Lung (tissue), 12 donors: Measurements from ENCODE around the gene ABR. TPM values are rescaled to one million over a fixed set of nuclear protein-coding genes. Genes with fewer than 3 reads are reported as not detected.

Experiments
- ATAC-seq: fragments of 200-7000 bp; cut with Tn5 transposase; one replicate; pipeline ENCODE4 v1.9.1; 2020; ENCODE audit warnings: moderate number of reproducible peaks; ENCODE audit not compliant: insufficient read depth, low FRiP score
- DNase-seq, 3 donors: peaks; one replicate each; pipeline ENCODE4 v3.0.0-alpha.2; 2013 to 2017
- H3K27ac ChIP-seq, 2 donors: one replicate each; pipeline ENCODE4 v1.5.1; 2013; ENCODE audit warnings: mild to moderate bottlenecking in 2 of 2, moderate library complexity in 2 of 2, control low read depth in 1 of 2, inconsistent platforms in 1 of 2, low read depth in 1 of 2, low read length in 1 of 2
- H3K27me3 ChIP-seq, 3 donors: one replicate each; pipeline ENCODE4 v1.5.1; 2013; ENCODE audit warnings: low read length in 2 of 3; ENCODE audit not compliant: control insufficient read depth in 3 of 3, insufficient read depth in 3 of 3
- H3K36me3 ChIP-seq, 4 donors: one replicate each; pipeline ENCODE4 v1.5.1; 2013; ENCODE audit warnings: low read length in 4 of 4, mild to moderate bottlenecking in 1 of 4, moderate library complexity in 1 of 4; ENCODE audit not compliant: control insufficient read depth in 4 of 4, insufficient read depth in 4 of 4
- H3K4me1 ChIP-seq, 5 donors: one replicate each; pipeline ENCODE4 v1.5.1; 2013; ENCODE audit warnings: low read length in 5 of 5, mild to moderate bottlenecking in 2 of 5, moderate library complexity in 1 of 5; ENCODE audit not compliant: control insufficient read depth in 5 of 5, insufficient read depth in 5 of 5
- H3K4me3 ChIP-seq: one replicate; pipeline ENCODE4 v1.5.1; 2013; ENCODE audit warnings: mild to moderate bottlenecking, control low read depth, moderate library complexity
- H3K9ac ChIP-seq, 2 donors: one replicate each; pipeline ENCODE4 v1.5.1; 2013; ENCODE audit warnings: low read length in 2 of 2, control low read depth in 1 of 2; ENCODE audit not compliant: insufficient read depth in 1 of 2
- H3K9me3 ChIP-seq, 4 donors: one replicate each; pipeline ENCODE4 v1.5.1; 2013; ENCODE audit warnings: low read length in 3 of 4, mild to moderate bottlenecking in 1 of 4, moderate library complexity in 1 of 4; ENCODE audit not compliant: control insufficient read depth in 4 of 4, insufficient read depth in 3 of 4
- WGBS, 2 donors: extraction: QIAGEN DNeasy Blood & Tissue Kit; methylation state at CpG; one replicate each; pipeline ENCODE4 v1.1.7; 2013; 5-methylcytosine and 5-hydroxymethylcytosine counted together
- polyA plus RNA-seq, 2 donors: library from polyadenylated mRNA; stranded (reverse); fragments of 200-250 nt; gene quantifications; one replicate each; pipeline ENCODE4 v1.2.1, GENCODE V29; 2013
- total RNA-seq, 2 donors: library from RNA; depleted of rRNA in 1 of 2; stranded (reverse); fragments of >200 nt in 1 of 2; gene quantifications; one replicate each; pipeline ENCODE4 v1.2.1, GENCODE V29; 2014 to 2021
- TF ChIP-seq, protein P1 (sequence below): IDR thresholded peaks from 2 replicates; pipeline ENCODE4 v1.5.1; 2012; ENCODE audit warnings: mild to moderate bottlenecking; ENCODE audit errors: control extremely low read depth, extremely low read depth
- donor health status: control.
- donor health status: control.
- donor health status: Bipolar disorder and iron deficiency.
- donor health status: healthy.
- donor health status: DM: yes; HTN: yes; CAD: no.

The ABR gene
- total and polyA plus RNA-seq, 4 donors, result 54.8 to 187 (median 70.2) TPM

DNA sequence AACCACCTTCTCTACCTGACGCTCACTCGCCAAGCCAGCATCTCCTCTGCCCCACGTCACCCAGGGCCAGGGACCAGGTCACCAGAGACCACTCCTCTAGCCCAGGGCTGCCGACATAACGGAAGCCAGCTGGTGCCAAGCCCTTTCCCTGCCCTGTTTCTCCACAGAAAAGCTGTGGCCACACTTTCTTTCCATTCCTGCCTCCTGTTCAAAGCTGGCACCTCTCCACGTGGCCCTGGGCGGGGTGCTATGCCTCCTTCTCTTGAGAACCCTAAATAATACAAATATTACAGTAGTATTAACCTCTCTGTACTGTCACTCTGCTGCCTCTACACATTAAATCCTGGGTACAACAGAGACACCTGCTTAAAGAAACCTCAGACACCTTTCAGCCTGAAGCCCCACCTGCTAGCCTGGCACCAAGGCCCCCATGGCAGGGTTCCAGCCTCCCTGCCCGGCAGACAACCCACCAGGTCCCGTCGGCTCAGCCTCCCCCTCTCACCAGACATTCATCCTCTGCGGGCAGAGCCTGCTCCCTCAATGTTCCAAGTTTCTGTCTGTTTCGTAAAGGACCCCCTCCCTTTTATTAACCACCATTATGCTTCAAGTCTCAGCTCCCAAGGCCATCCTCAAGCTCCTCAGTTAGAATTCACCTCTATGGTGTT is 120.5 kb downstream of the ABR start:
- ATAC-seq, result no peak
- Histone ChIP-seq H3K9ac (no peak overlapping the region), H3K27ac (no peak overlapping the region), H3K36me3 (peaks cover 5 to 50% (median 23%) of the 10 kb centered on the region in 4 donors), H3K4me1 (no peaks in the 10 kb centered on the region), H3K27me3 (no peaks in the 10 kb centered on the region), H3K4me3 (no peak overlapping the region), H3K9me3 (peaks cover 0 to 2% (median 0%) of the 10 kb centered on the region in 4 donors)
- TF ChIP-seq, protein P1, sequence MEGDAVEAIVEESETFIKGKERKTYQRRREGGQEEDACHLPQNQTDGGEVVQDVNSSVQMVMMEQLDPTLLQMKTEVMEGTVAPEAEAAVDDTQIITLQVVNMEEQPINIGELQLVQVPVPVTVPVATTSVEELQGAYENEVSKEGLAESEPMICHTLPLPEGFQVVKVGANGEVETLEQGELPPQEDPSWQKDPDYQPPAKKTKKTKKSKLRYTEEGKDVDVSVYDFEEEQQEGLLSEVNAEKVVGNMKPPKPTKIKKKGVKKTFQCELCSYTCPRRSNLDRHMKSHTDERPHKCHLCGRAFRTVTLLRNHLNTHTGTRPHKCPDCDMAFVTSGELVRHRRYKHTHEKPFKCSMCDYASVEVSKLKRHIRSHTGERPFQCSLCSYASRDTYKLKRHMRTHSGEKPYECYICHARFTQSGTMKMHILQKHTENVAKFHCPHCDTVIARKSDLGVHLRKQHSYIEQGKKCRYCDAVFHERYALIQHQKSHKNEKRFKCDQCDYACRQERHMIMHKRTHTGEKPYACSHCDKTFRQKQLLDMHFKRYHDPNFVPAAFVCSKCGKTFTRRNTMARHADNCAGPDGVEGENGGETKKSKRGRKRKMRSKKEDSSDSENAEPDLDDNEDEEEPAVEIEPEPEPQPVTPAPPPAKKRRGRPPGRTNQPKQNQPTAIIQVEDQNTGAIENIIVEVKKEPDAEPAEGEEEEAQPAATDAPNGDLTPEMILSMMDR, result no peak
- no peak for DNase-seq
- WGBS, 2 donors, result 93 to 99% methylated on average over 12 of the region's 12 CpGs

DNA sequence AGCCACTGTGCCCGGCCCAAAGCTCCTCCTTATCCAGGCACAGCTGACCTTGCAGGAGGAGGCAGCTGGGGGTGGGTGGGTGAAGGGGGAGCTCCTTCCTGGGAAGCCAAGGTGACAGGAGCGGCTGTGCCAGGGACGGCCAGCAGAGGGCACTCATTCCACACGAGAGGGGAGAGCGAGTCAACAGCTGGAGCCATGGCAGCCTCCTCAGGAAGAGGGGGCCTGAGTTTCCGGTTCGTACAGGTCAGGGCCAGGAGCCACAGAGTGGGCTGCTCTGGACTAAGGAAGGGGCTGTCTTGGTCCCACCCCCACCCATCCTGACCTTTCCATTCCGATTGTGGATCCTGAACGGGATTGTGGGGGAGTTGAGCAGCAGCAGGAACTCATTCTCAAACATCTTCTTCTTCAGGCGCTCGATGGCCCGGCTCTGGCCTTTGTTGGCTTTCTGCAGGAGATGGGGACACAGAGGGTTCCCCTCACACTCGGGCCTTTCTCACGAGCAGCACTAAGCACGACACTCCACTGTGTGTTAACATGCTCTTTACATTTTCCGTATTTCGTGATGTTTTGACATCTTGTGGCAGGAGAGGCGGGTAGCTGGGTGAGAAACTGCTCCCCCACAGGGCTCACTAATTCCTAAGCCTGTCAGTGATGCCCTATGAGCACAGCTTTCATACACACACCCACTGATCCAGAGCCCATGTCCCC is 121.2 kb downstream of the ABR start:
- 86 to 91% methylated on average over 18 of the region's 18 CpGs for WGBS, 2 donors
- H3K36me3 ChIP-seq, result peaks cover 5 to 57% (median 26%) of the 10 kb centered on the region in 4 donors
- H3K9me3 ChIP-seq, result peaks cover 0 to 2% (median 0%) of the 10 kb centered on the region in 4 donors
- H3K4me1 ChIP-seq, result no peaks in the 10 kb centered on the region
- DNase-seq (peak in 1 of 3 donors; percentile 31), ATAC-seq (no peak)
- no peak overlapping the region for H3K9ac ChIP-seq
- H3K27me3 ChIP-seq, result no peaks in the 10 kb centered on the region
- TF ChIP-seq, protein P1, result peak; percentile 27
- H3K27ac ChIP-seq, result no peak overlapping the region
- no peak overlapping the region for H3K4me3 ChIP-seq

DNA sequence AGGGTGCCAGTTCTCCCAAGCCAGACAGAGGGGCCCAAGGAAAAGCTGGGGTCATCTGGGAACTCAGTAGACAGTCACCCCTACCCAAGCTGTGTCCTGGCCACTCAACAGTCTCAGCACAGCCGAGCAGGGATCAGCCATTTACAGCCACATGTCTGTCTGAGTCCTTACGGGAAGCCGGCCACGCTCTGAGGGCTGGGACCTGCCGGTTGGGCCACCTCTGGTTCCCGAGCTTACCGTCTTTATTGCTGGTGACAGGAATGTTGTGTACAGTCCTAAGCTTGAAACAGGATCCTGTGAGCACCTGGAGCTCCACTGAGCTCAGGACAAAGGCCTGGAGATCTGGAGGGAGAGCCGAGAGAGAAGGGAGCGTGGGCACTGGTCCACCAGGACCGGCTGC is 123.0 kb downstream of the ABR start:
- no peak for ATAC-seq
- DNase-seq, result no peak
- H3K36me3 ChIP-seq, result peaks cover 5 to 49% (median 18%) of the 10 kb centered on the region in 4 donors

More for the DNA sequence above, 123.0 kb downstream of the ABR start:
- 90 to 91% methylated on average over 10 of the region's 10 CpGs for WGBS, 2 donors
- Histone ChIP-seq H3K27ac (no peak overlapping the region), H3K9me3 (no peaks in the 10 kb centered on the region), H3K9ac (no peak overlapping the region), H3K4me3 (no peak overlapping the region), H3K27me3 (no peaks in the 10 kb centered on the region), H3K4me1 (no peaks in the 10 kb centered on the region)
- TF ChIP-seq, protein P1, result no peak
